ENCODE measurements around the gene ANO8.

The ANO8 gene

GRCh38 chr19:17353386-17353785 lies 18.7 kb upstream of the ANO8 start:
- no peaks in the 10 kb centered on the region for H3K36me3 Mint-ChIP-seq (ENCODE audit: low read depth)
- peaks cover 30% of the 10 kb centered on the region for H3K27me3 Mint-ChIP-seq
- H3K27ac Mint-ChIP-seq: no peak overlapping the region

GRCh38 chr19:17352608-17353280 lies 18.1 kb upstream of the ANO8 start:
- H3K27ac Mint-ChIP-seq: no peak overlapping the region

More at GRCh38 chr19:17353386-17353785, 18.7 kb upstream of the ANO8 start:
- no peaks in the 10 kb centered on the region for H3K9me3 Mint-ChIP-seq
- peaks cover 5% of the 10 kb centered on the region for H3K4me1 Mint-ChIP-seq (ENCODE audit: low read depth)
- H3K4me3 Mint-ChIP-seq: no peak overlapping the region
- no peak for DNase-seq

DNA sequence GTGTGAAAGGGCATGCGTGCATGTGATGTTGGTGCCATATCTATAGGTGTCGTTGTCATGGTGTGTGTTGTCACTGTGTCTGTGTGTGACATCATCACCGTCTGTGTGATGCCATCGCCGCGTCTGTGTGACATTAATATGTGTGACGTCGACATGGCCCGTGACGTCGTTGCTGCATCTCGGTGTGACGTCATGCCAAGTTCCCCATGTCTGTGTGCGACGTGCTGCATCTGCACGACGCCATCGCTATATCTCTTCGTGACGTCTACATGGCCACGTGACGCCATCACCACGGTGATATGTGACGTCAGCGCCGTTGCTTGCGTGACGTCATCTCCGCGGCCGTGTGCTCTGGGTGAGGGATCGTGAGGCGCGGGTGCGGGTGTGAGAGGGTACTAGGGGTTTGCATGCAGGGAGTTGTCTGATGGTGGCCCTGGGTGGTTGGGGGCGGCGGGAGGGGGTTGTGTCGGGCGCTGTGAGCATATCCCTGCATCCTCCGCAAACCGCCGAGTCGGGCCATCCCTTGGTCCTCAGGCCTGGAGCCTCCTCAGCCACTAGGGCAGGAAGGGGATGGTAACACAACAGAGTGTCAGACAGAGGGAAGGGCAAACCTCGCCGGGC lies 17.3 kb upstream of the ANO8 start:
- no peaks in the 10 kb centered on the region for H3K36me3 Mint-ChIP-seq (ENCODE audit: low read depth)
- no peak overlapping the region for H3K27ac Mint-ChIP-seq
- peaks cover 5% of the 10 kb centered on the region for H3K4me1 Mint-ChIP-seq (ENCODE audit: low read depth)
- no peaks in the 10 kb centered on the region for H3K9me3 Mint-ChIP-seq
- H3K4me3 Mint-ChIP-seq: no peak overlapping the region
- peaks cover 37% of the 10 kb centered on the region for H3K27me3 Mint-ChIP-seq
- DNase-seq: no peak

More at GRCh38 chr19:17352608-17353280, 18.1 kb upstream of the ANO8 start:
- Mint-ChIP-seq H3K27me3 (peaks cover 34% of the 10 kb centered on the region), H3K4me3 (no peak overlapping the region), H3K4me1 (ENCODE audit: low read depth) (peaks cover 5% of the 10 kb centered on the region), H3K9me3 (no peaks in the 10 kb centered on the region), H3K36me3 (ENCODE audit: low read depth) (no peaks in the 10 kb centered on the region)
- DNase-seq: no peak

GRCh38 chr19:17348700-17349099 lies 14.0 kb upstream of the ANO8 start:
- Mint-ChIP-seq H3K27ac (no peak overlapping the region), H3K4me3 (no peak overlapping the region), H3K4me1 (ENCODE audit: low read depth) (peaks cover 10% of the 10 kb centered on the region), H3K27me3 (peaks cover 37% of the 10 kb centered on the region), H3K36me3 (ENCODE audit: low read depth) (peaks cover 5% of the 10 kb centered on the region), H3K9me3 (no peaks in the 10 kb centered on the region)
- no peak for DNase-seq

GRCh38 chr19:17347877-17348276 lies 13.2 kb upstream of the ANO8 start:
- Mint-ChIP-seq H3K27me3 (peaks cover 37% of the 10 kb centered on the region), H3K36me3 (ENCODE audit: low read depth) (peaks cover 6% of the 10 kb centered on the region), H3K4me3 (no peak overlapping the region), H3K9me3 (no peaks in the 10 kb centered on the region), H3K27ac (no peak overlapping the region), H3K4me1 (ENCODE audit: low read depth) (peaks cover 10% of the 10 kb centered on the region)
- no peak for DNase-seq

DNA sequence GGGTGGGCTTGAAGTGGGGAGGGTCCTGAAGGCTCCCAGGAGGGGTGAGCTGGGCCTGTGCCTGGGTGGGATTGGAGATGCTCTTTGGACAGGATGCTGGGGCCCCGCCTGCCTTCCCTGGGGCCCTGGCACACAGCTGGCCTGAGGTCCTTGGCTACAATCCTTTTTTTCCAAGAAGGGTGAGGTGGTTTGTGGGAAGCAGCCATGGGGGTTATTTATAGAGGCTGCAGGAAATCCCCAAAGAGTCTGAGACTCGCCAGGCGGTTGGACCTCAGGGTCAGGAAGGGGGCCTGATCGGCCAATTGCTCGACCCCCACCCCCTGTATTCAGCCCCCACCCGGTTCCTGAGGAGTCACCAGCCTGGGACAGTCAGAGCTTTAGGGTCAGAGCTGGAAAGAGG lies 12.7 kb upstream of the ANO8 start:
- H3K9me3 Mint-ChIP-seq: no peaks in the 10 kb centered on the region
- H3K4me1 Mint-ChIP-seq (ENCODE audit: low read depth): peaks cover 10% of the 10 kb centered on the region
- no peak for DNase-seq
- H3K27me3 Mint-ChIP-seq: peaks cover 35% of the 10 kb centered on the region
- H3K36me3 Mint-ChIP-seq (ENCODE audit: low read depth): peaks cover 11% of the 10 kb centered on the region
- no peak overlapping the region for H3K27ac Mint-ChIP-seq
- H3K4me3 Mint-ChIP-seq: no peak overlapping the region

DNA sequence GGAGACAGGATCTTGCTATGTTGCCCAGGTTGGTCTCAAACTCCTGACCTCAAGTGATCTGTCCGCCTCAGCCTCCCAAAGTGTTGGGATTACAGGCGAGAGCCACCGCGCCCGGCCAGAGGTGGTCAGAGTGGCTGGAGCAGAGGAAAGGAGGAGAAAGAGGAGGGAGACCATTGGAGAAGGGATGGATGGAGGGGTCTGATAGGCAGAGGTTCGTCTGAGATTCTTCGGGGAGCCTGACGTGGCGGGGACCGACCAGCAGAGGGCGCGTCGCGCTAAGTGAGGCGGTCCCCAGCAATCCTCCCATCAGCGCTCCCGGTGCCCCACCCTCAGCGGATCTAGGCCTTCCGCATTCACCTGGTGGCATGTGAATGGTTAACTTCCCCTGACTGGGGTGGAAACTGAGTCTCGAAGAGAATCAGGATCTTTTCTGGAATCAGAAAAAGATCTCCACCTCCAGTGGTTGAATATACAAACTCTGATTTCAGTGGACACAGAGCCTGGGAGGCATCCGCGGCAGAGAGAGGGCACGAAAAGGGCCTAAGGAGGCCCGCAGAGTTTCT lies 11.5 kb upstream of the ANO8 start:
- Mint-ChIP-seq H3K4me3 (no peak overlapping the region), H3K27ac (no peak overlapping the region), H3K9me3 (no peaks in the 10 kb centered on the region), H3K4me1 (ENCODE audit: low read depth) (peaks cover 6% of the 10 kb centered on the region), H3K36me3 (ENCODE audit: low read depth) (peaks cover 21% of the 10 kb centered on the region), H3K27me3 (peaks cover 27% of the 10 kb centered on the region)
- peak; percentile 88 for DNase-seq

- no peaks in the 10 kb centered on the region for H3K9me3 Mint-ChIP-seq
- peaks cover 55% of the 10 kb centered on the region for H3K36me3 Mint-ChIP-seq (ENCODE audit: low read depth)
- no peak overlapping the region for H3K27ac Mint-ChIP-seq
- peaks cover 23% of the 10 kb centered on the region for H3K4me1 Mint-ChIP-seq (ENCODE audit: low read depth)
- no peaks in the 10 kb centered on the region for H3K27me3 Mint-ChIP-seq
- H3K4me3 Mint-ChIP-seq: no peak overlapping the region
- no peak for DNase-seq
These were observed 7.2 kb upstream of the ANO8 start for GRCh38 chr19:17341845-17342244.

- Mint-ChIP-seq H3K4me1 (ENCODE audit: low read depth) (peaks cover 25% of the 10 kb centered on the region), H3K9me3 (no peaks in the 10 kb centered on the region), H3K27me3 (no peaks in the 10 kb centered on the region), H3K27ac (no peak overlapping the region), H3K36me3 (ENCODE audit: low read depth) (peaks cover 60% of the 10 kb centered on the region), H3K4me3 (no peak overlapping the region)
- DNase-seq: no peak
These were observed 6.7 kb upstream of the ANO8 start for GRCh38 chr19:17341386-17341785.

DNA sequence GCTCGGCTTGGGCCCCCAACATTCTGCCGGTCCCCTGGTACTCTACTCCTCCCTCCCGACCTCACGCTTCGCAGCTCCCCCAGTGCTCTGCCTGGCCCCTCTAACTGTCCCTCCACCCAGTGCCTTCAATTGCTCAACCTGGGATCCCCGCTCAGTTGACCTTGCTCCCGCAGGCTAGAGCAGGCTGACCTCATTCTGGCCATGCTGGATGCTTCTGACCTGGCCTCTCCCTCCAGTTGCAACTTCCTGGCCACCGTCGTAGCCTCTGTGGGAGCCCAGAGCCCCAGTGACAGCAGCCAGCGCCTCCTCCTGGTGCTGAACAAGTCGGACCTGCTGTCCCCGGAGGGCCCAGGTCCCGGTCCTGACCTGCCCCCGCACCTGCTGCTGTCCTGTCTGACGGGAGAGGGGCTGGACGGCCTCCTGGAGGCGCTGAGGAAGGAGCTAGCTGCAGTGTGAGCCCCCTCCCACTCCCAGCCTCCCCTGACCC lies 6.3 kb upstream of the ANO8 start:
- no peak overlapping the region for H3K27ac Mint-ChIP-seq
- H3K4me3 Mint-ChIP-seq: no peak overlapping the region
- H3K4me1 Mint-ChIP-seq (ENCODE audit: low read depth): peaks cover 23% of the 10 kb centered on the region
- no peaks in the 10 kb centered on the region for H3K9me3 Mint-ChIP-seq
- no peak for DNase-seq
- H3K36me3 Mint-ChIP-seq (ENCODE audit: low read depth): peaks cover 60% of the 10 kb centered on the region
- H3K27me3 Mint-ChIP-seq: no peaks in the 10 kb centered on the region

DNA sequence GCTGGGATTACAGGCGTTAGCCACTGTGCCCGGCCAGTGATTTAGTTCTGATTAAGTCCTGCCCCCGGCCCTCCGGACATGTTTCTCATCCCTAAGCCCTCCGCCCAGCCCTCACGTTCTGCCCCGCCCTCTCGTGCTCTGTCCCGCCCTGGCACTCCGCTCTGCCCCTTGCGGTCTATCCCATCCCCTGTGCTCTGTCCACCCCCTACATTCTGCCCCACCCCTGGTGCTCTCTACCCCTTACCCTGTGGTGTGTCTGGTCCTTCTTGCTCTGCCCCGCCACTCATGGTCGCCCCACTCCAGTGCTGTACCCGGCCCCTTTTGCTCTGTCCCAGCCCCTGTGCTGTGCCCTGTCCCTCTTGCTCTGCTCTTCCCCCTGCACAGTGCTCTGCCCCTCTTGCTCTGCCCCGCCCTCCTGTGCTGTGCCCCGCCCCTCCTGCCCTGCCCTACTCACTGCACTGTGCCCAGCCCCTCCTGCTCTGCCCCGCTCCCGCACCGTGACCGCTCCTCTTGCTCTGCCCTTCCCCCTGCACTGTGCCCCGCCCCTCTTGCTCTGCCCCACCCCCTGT lies 5.7 kb upstream of the ANO8 start:
- Mint-ChIP-seq H3K4me1 (ENCODE audit: low read depth) (peaks cover 26% of the 10 kb centered on the region), H3K36me3 (ENCODE audit: low read depth) (peaks cover 60% of the 10 kb centered on the region), H3K4me3 (no peak overlapping the region), H3K27ac (no peak overlapping the region), H3K27me3 (no peaks in the 10 kb centered on the region), H3K9me3 (no peaks in the 10 kb centered on the region)
- DNase-seq: no peak

- Mint-ChIP-seq H3K27ac (no peak overlapping the region), H3K4me3 (peak overlapping the region; percentile 95), H3K36me3 (ENCODE audit: low read depth) (peaks cover 59% of the 10 kb centered on the region), H3K9me3 (no peaks in the 10 kb centered on the region), H3K4me1 (ENCODE audit: low read depth) (peaks cover 33% of the 10 kb centered on the region), H3K27me3 (no peaks in the 10 kb centered on the region)
- DNase-seq: peak; percentile 68
These were observed 4.6 kb upstream of the ANO8 start for GRCh38 chr19:17339088-17339741.

GRCh38 chr19:17338433-17339078 lies 3.9 kb upstream of the ANO8 start:
- Mint-ChIP-seq H3K36me3 (ENCODE audit: low read depth) (peaks cover 54% of the 10 kb centered on the region), H3K27me3 (no peaks in the 10 kb centered on the region), H3K4me1 (ENCODE audit: low read depth) (peaks cover 38% of the 10 kb centered on the region)

More at GRCh38 chr19:17338433-17339078, 3.9 kb upstream of the ANO8 start:
- no peaks in the 10 kb centered on the region for H3K9me3 Mint-ChIP-seq
- H3K27ac Mint-ChIP-seq: no peak overlapping the region
- H3K4me3 Mint-ChIP-seq: peak overlapping the region; percentile 95
- DNase-seq: no peak

Data from activated T-cell treated with anti-CD3 and anti-CD28 coated beads, Interleukin-2, amount 50 U/mL, for 24 hours (primary cell).